ENCODE results near the gene UTS2B.

Gene UTS2B

DNA sequence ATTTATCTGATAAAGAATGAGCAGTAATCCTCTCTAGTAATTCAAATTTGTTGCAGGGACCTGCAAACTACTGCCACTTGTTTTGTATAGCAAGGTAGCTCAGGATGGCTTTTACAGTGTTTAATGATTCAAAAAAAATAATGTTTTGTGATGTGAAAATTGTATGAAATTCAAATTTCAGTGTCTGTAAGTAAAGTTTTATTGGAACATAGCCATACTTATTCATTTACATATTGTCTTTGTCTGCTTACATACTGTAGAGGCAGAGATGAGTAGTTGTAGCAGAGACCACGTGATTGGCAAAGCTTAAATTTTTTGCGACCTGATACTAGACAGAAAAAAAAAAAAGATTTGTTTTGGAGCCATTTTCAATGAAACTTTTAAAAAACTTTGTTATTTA lies 6.5 kb upstream of the UTS2B start:
- TF ChIP-seq, protein P1, sequence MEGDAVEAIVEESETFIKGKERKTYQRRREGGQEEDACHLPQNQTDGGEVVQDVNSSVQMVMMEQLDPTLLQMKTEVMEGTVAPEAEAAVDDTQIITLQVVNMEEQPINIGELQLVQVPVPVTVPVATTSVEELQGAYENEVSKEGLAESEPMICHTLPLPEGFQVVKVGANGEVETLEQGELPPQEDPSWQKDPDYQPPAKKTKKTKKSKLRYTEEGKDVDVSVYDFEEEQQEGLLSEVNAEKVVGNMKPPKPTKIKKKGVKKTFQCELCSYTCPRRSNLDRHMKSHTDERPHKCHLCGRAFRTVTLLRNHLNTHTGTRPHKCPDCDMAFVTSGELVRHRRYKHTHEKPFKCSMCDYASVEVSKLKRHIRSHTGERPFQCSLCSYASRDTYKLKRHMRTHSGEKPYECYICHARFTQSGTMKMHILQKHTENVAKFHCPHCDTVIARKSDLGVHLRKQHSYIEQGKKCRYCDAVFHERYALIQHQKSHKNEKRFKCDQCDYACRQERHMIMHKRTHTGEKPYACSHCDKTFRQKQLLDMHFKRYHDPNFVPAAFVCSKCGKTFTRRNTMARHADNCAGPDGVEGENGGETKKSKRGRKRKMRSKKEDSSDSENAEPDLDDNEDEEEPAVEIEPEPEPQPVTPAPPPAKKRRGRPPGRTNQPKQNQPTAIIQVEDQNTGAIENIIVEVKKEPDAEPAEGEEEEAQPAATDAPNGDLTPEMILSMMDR (IDR thresholded peaks at IDR 0.05; ENCODE audit: insufficient read depth, low read length, poor library complexity, severe bottlenecking) = no peak
- no peaks in the 10 kb centered on the region for H3K36me3 ChIP-seq (ENCODE audit: control insufficient read depth, insufficient read depth, low read length)
- no peak for DNase-seq (ENCODE audit: extremely low read depth, insufficient read length)
- H3K27me3 ChIP-seq (replicated peaks; ENCODE audit: control insufficient read depth, insufficient read depth, low read length) = no peaks in the 10 kb centered on the region
- no peak overlapping the region for H3K4me3 ChIP-seq (replicated peaks; ENCODE audit: low read depth, low read length)

DNA sequence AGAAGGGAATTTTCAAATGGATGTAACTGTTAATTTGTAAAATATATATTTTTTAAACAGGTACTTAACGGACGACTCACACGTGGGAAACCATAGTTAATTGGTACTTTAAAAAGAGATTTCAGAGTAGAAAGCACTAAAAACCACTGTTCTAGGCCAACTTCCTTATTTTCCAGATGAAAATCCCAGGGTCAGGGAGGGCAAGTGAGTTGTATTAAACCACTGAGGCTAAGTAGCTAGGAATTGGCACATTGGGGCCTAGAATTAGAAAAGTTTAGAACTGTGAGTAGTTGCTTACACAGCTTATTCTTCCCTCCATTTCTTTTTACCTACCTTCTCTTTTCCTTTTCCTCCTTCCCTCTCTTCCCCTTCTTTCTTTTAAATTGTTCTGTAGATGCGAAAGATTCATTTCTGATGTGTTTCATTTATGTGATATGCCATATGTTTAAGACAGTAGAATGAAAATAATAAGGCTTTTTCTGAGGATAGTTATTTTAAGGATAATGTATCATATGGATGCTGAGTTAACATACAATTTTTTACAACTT lies 4.1 kb upstream of the UTS2B start:
- Histone ChIP-seq H3K27me3 (replicated peaks; ENCODE audit: control insufficient read depth, insufficient read depth, low read length) (no peaks in the 10 kb centered on the region), H3K4me3 (replicated peaks; ENCODE audit: low read depth, low read length) (no peak overlapping the region), H3K36me3 (ENCODE audit: control insufficient read depth, insufficient read depth, low read length) (no peaks in the 10 kb centered on the region)
- TF ChIP-seq, protein P1 (IDR thresholded peaks at IDR 0.05; ENCODE audit: insufficient read depth, low read length, poor library complexity, severe bottlenecking) = no peak
- no peak for DNase-seq (ENCODE audit: extremely low read depth, insufficient read length)

DNA sequence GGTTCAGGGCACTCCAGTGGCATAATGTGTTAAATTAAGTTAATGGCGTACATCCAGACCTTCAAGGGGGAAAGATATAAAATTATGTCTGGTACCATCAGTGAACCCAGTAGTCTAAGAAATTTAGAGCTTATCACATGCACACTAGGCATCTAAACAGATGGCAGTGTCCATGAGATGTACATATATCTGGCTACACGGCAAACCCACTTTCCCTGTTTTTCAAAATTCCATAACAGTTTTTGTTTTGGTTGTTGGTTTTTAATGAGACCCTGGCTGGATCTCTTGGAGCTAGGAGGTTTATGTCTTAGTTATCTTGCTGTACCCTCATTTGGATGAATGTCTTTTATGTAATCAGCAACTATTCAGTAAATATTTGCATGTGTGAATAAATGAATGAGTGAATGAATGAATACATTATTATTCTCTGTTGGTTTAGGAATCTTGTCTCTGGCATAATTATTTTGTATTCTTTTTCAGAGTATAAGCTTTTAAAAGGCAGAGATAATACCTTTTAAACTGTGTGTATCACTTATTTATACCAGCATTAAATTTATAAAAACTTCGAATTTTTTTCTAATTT lies 3.1 kb upstream of the UTS2B start:
- Histone ChIP-seq H3K36me3 (ENCODE audit: control insufficient read depth, insufficient read depth, low read length) (no peaks in the 10 kb centered on the region), H3K27me3 (replicated peaks; ENCODE audit: control insufficient read depth, insufficient read depth, low read length) (no peaks in the 10 kb centered on the region), H3K4me3 (replicated peaks; ENCODE audit: low read depth, low read length) (no peak overlapping the region)
- TF ChIP-seq, protein P1 (IDR thresholded peaks at IDR 0.05; ENCODE audit: insufficient read depth, low read length, poor library complexity, severe bottlenecking) = no peak
- no peak for DNase-seq (ENCODE audit: extremely low read depth, insufficient read length)

DNA sequence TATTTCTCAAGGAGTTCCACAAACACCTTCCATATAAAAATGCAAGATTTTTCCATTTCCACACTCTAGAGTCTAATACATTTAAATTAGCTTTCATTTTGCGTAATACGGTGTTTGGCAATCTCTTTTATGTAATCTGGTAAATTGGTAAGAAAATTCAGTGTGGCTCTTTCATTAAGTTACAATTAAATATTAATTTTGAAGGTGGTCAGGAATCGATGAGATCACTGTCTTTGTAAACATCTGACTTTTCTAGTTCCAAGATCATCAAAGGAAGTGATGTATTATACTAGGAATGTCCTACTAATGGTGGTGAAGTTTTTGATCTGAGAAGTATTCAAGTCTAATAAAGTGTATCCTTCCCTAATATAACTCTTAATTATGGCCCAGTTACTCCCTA lies 1.1 kb upstream of the UTS2B start:
- TF ChIP-seq, protein P1 (IDR thresholded peaks at IDR 0.05; ENCODE audit: insufficient read depth, low read length, poor library complexity, severe bottlenecking) = no peak
- Histone ChIP-seq H3K27me3 (replicated peaks; ENCODE audit: control insufficient read depth, insufficient read depth, low read length) (no peaks in the 10 kb centered on the region), H3K4me3 (replicated peaks; ENCODE audit: low read depth, low read length) (peak overlapping the region; percentile 91), H3K36me3 (ENCODE audit: control insufficient read depth, insufficient read depth, low read length) (no peaks in the 10 kb centered on the region)
- no peak for DNase-seq (ENCODE audit: extremely low read depth, insufficient read length)

DNA sequence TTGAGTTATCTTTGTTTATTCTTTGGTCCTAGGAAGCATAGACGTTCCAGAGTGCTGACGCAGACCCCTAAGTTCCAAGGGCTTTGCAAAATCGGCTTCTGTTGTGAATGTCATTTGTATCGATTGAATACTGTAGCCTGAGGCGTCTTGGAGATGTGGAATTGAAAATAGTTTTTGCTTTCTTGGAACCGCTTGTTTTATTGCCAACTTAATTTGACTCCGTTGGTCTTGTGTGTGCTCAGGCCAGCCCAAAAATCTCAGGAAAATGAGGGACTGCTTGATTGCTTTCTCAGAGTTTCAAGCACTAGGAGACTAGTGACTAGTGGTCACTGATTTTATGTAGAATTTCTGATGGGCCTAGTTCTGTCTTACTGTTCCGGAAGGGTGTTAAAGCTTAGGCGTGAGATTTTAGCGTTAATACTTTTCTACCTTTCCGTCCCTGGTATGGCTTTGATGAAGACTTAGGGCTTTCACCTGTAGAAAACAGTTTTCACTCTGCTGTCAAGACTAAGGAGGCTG lies 263 bp upstream of the UTS2B start:
- H3K27me3 ChIP-seq (replicated peaks; ENCODE audit: control insufficient read depth, insufficient read depth, low read length) = no peaks in the 10 kb centered on the region
- H3K4me3 ChIP-seq (replicated peaks; ENCODE audit: low read depth, low read length) = peak overlapping the region; percentile 91
- DNase-seq (ENCODE audit: extremely low read depth, insufficient read length) = no peak
- no peaks in the 10 kb centered on the region for H3K36me3 ChIP-seq (ENCODE audit: control insufficient read depth, insufficient read depth, low read length)
- TF ChIP-seq, protein P1 (IDR thresholded peaks at IDR 0.05; ENCODE audit: insufficient read depth, low read length, poor library complexity, severe bottlenecking) = no peak
